K562 (cell line): ENCODE results near the gene RBBP5. TPM values are rescaled to one million over a fixed set of nuclear protein-coding genes. Genes with fewer than 3 reads are reported as not detected.

ENCODE experiments used
- ATAC-seq: fragments of 200-7000 bp; cut with Tn5 transposase; 3 replicates; pipeline ENCODE4 v1.9.1; 2020; ENCODE audit warnings: moderate library complexity
- BruUV-seq: library from RNA; stranded (reverse); fragments of 400-500 nt; replicated peaks from 2 replicates; lab custom pipeline; 2021; lab: Mats Ljungman, UMichigan
- CTCF ChIA-PET: fragments of 300-600 bp; formaldehyde crosslinking; extraction: SDS; loops from one replicate; lab custom pipeline; 2021; ENCODE audit warnings: low intra/inter-chr PET ratio; lab: Yijun Ruan, JAX
- POLR2A ChIA-PET: fragments of 300-600, 350-650 bp; sonication (Branson Sonifier 250); formaldehyde crosslinking; extraction: SDS; loops from one replicate; lab custom pipeline; 2021; ENCODE audit warnings: antibody characterized with exemption, inconsistent platforms; lab: Yijun Ruan, JAX
- DNase-seq, 4 experiments: peaks; one replicate each; pipeline versions ENCODE4 v3.0.0 to v3.0.0-alpha.2; 2011 to 2018; ENCODE audit warnings: low spot score in 3 of 4, mixed read lengths in 3 of 4; ENCODE audit errors: extremely low read depth in 1 of 4
- FAIRE-seq: peaks from 2 replicates; lab custom pipeline; 2011; peaks lifted over from hg19 to GRCh38; lab: Jason Lieb, UNC
- H2AFZ ChIP-seq: 2 replicates; pipeline ENCODE4 v1.6.0; 2011; ENCODE audit warnings: low read depth, low read length, control low read depth, inconsistent platforms
- H3K27ac ChIP-seq: fragments of 200-600 bp; 3 replicates; pipeline ENCODE4 v1.8.0; 2011; ENCODE audit warnings: low read depth, mild to moderate bottlenecking, control low read depth, inconsistent platforms, low read length, moderate library complexity, mixed read lengths; ENCODE audit errors: extremely low read depth
- H3K27me3 ChIP-seq, 2 experiments: fragments of 300-600 bp in 1 of 2; 2 replicates in 1 of 2; 3 replicates in 1 of 2; pipeline versions ENCODE4 v1.6.0 to v1.8.0; 2011; ENCODE audit warnings: inconsistent platforms in 2 of 2, low read length in 2 of 2, mild to moderate bottlenecking in 1 of 2, mixed read lengths in 1 of 2, moderate library complexity in 1 of 2; ENCODE audit not compliant: control insufficient read depth in 2 of 2, insufficient read depth in 2 of 2
- H3K36me3 ChIP-seq: fragments of 300-600 bp; 3 replicates; pipeline ENCODE4 v1.8.0; 2011; ENCODE audit warnings: mild to moderate bottlenecking, low read length, inconsistent platforms; ENCODE audit not compliant: control insufficient read depth, insufficient read depth
- H3K4me1 ChIP-seq, 2 experiments: fragments of 200-600 bp in 1 of 2; replicated peaks in 1 of 2; 2 replicates in 1 of 2; 3 replicates in 1 of 2; pipeline versions ENCODE4 v1.5.1 to v1.8.0; 2011; ENCODE audit warnings: inconsistent platforms in 2 of 2, low read length in 2 of 2, mild to moderate bottlenecking in 1 of 2, mixed read lengths in 1 of 2, moderate library complexity in 1 of 2; ENCODE audit not compliant: control insufficient read depth in 2 of 2, insufficient read depth in 2 of 2
- H3K4me2 ChIP-seq: 2 replicates; pipeline ENCODE4 v1.6.1; 2011; ENCODE audit warnings: low read length, control low read depth, inconsistent platforms, mixed read lengths; ENCODE audit not compliant: insufficient read depth
- H3K4me3 ChIP-seq: fragments of 200-600 bp; sonication (generic), shearing (Covaris generic); 2 replicates; pipeline ENCODE4 v1.5.1; 2016; ENCODE audit warnings: control low read depth, inconsistent platforms
- H3K79me2 ChIP-seq: fragments of 200-600 bp; 3 replicates; pipeline ENCODE4 v1.8.0; 2011; ENCODE audit warnings: low read length, inconsistent platforms; ENCODE audit not compliant: control insufficient read depth, insufficient read depth
- H3K9ac ChIP-seq, 2 experiments: 2 replicates each; pipeline versions ENCODE4 v1.6.0 to v1.6.1; 2011; ENCODE audit warnings: low read depth in 2 of 2, low read length in 2 of 2, control low read depth in 1 of 2, inconsistent platforms in 1 of 2, mild to moderate bottlenecking in 1 of 2, mixed read lengths in 1 of 2; ENCODE audit not compliant: insufficient read depth in 1 of 2
- H3K9me1 ChIP-seq: one replicate; pipeline ENCODE4 v1.6.0; 2011; ENCODE audit warnings: inconsistent platforms, mild to moderate bottlenecking, low read length, moderate library complexity; ENCODE audit not compliant: control insufficient read depth, insufficient read depth
- H3K9me3 ChIP-seq: replicated peaks from 2 replicates; pipeline ENCODE4 v1.5.1; 2011; ENCODE audit warnings: low read depth, low read length, inconsistent platforms; ENCODE audit not compliant: control insufficient read depth, insufficient read depth
- H4K20me1 ChIP-seq: replicated peaks from 2 replicates; pipeline ENCODE4 v1.6.1; 2011; ENCODE audit warnings: low read length, inconsistent platforms, mixed read lengths; ENCODE audit not compliant: control insufficient read depth, insufficient read depth
- ELF2 ChIP-seq: fragments of 250-450 bp; sonication (Bioruptor Pico); IDR thresholded peaks from 2 replicates; pipeline ENCODE4 v1.5.0; 2021; ENCODE audit warnings: mild to moderate bottlenecking
- GABPB1 ChIP-seq: sonication (generic); formaldehyde crosslinking; IDR thresholded peaks from 2 replicates; pipeline ENCODE4 v1.8.0; 2022; ENCODE audit warnings: mild to moderate bottlenecking, missing genetic modification reagents
- HDAC1 ChIP-seq, 2 experiments: fragments of 450-650 bp; IDR thresholded peaks; 2 replicates each; pipeline ENCODE4 v1.6.1; 2016 to 2017; ENCODE audit warnings: inconsistent platforms in 1 of 2, mild to moderate bottlenecking in 1 of 2, moderate library complexity in 1 of 2
- MCM5 ChIP-seq: fragments of 450-650 bp; IDR thresholded peaks from 2 replicates; pipeline ENCODE4 v1.6.1; 2016; ENCODE audit warnings: low read depth
- SRF ChIP-seq, 2 experiments: fragments of 250-450, 450-650 bp in 1 of 2; sonication (Bioruptor Pico) in 1 of 2; sonication (generic) in 1 of 2; formaldehyde crosslinking; IDR thresholded peaks; 2 replicates each; pipeline versions ENCODE4 v1.5.0 to v1.5.1; 2020 to 2022; ENCODE audit warnings: mild to moderate bottlenecking in 1 of 2, missing genetic modification reagents in 1 of 2
- SRSF7 ChIP-seq: fragments of 200-400 bp; formaldehyde crosslinking; optimal IDR thresholded peaks from 2 replicates; pipeline ENCODE3; 2017; ENCODE audit warnings: mild to moderate bottlenecking, low read depth, low read length
- TCFL5 ChIP-seq: fragments of 250-450 bp; sonication (Bioruptor Pico); conservative IDR thresholded peaks from 2 replicates; pipeline ENCODE4 v1.6.1; 2021; ENCODE audit warnings: mild to moderate bottlenecking, moderate library complexity, matching md5 sums
- ZKSCAN3 ChIP-seq: fragments of 250-450 bp; sonication (Bioruptor Pico); IDR thresholded peaks from 2 replicates; pipeline ENCODE4 v1.4.0; 2020
- ZNF134 ChIP-seq: fragments of 250-450 bp; sonication (Bioruptor Pico); conservative IDR thresholded peaks from 2 replicates; pipeline ENCODE4 v1.4.0; 2020
- ZNF263 ChIP-seq: sonication (generic); formaldehyde crosslinking; IDR thresholded peaks from 2 replicates; pipeline ENCODE4 v1.8.0; 2022; ENCODE audit warnings: mild to moderate bottlenecking, missing genetic modification reagents, borderline replicate concordance
- WGBS: fragments of 100-300 bp; shearing (Covaris generic); methylation state at CpG from one replicate; pipeline ENCODE4 v1.1.6; 2016; ENCODE audit warnings: low coverage, mixed read lengths; ENCODE audit not compliant: insufficient coverage; ENCODE audit errors: missing lambda C conversion rate; 5-methylcytosine and 5-hydroxymethylcytosine counted together
- in situ Hi-C: fragments of 300-500 bp; cut with MboI; formaldehyde crosslinking; loops from 4 replicates; pipeline ENCODE4 v1.15.0; 2018; ENCODE audit warnings: inconsistent platforms, mixed read lengths
- intact Hi-C: fragments of 100-400 bp; cut with micrococcal nuclease; formaldehyde crosslinking; loops from 2 replicates; pipeline ENCODE4 v1.14.2; 2022
- polyA plus RNA-seq, 8 experiments: library from polyadenylated mRNA; depleted of rRNA in 4 of 8; stranded (reverse) in 5 of 8; unstranded in 3 of 8; fragments of >200 nt; fragmentation: Nextera tagmentation in 2 of 8; fragmentation: Illumina TruSeq in 1 of 8; extraction: Ambion mirVana in 2 of 8; extraction: Trizol in 1 of 8; gene quantifications; 2 replicates each; pipeline versions ENCODE4 v1.2.1 to v1.2.3, GENCODE V29; 2011 to 2014; ENCODE audit warnings: inconsistent platforms in 1 of 8, missing spikeins in 1 of 8
- total RNA-seq, 7 experiments: library from RNA; depleted of rRNA in 6 of 7; stranded (reverse); fragments of >200 nt in 6 of 7; fragmentation: Illumina TruSeq in 2 of 7; extraction: Trizol in 2 of 7; gene quantifications; 2 replicates each; pipeline versions ENCODE4 v1.2.1 to v1.2.3, GENCODE V29; 2011 to 2021; ENCODE audit warnings: low replicate concordance in 1 of 7
- TF ChIP-seq, protein P1 (sequence below): fragments of 250-450 bp; sonication (Bioruptor Pico); IDR thresholded peaks from 2 replicates; pipeline ENCODE4 v1.8.0; 2021; ENCODE audit warnings: moderate library complexity, mild to moderate bottlenecking, inconsistent platforms
- TF ChIP-seq, protein P2 (sequence below): fragments of 200-600 bp; sonication (generic); IDR thresholded peaks from one replicate; pipeline ENCODE4 v1.6.1; 2012; ENCODE audit warnings: mild to moderate bottlenecking, low read depth, low read length, inconsistent platforms

Gene RBBP5
- total and polyA plus RNA-seq, 9 of the 15 experiments (the other 6 are each of a cell fraction or from before 2014, with no cell fraction given): 17.2 to 37.4 (median 28.4) TPM

DNA sequence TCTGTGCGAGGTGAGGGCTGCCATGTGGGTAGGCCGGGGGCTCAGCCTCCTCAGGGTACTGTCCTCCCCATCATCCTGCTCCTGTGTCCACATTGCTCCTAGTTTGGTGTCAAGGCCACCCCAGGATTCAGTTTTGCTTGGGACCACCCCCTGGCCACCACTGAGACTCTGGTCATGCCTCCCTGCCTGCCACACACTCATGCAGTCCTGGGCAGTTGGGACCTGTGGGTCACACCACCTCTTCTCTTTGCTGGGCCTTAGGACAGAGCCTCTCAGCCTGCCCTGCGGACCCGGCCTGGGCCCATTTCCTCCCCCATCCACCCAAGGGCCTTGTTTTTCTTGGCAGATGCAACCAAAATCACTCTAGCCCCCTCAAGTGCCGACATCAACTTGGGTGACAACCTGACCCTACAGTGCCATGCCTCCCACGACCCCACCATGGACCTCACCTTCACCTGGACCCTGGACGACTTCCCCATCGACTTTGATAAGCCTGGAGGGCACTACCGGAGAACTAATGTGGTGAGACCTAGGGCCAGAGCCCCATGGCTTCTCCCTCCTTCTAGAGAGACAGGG lies 56.9 kb downstream of the RBBP5 start:
- in situ Hi-C loops (loop anchor here (5.0 kb wide), 1 partner anchor 88 kb away; no protein-coding TSS in a partner anchor), intact Hi-C loops (loop anchor here (10.0 kb wide), 1 partner anchor 260 kb away; no protein-coding TSS in a partner anchor)
- no peak for TF ChIP-seq ZNF263 (CRISPR knock-in tag)
- TF ChIP-seq GABPB1 (CRISPR knock-in tag): no peak
- TF ChIP-seq ZNF134 (CRISPR knock-in tag): no peak
- no peak for TF ChIP-seq ELF2 (CRISPR knock-in tag)
- TF ChIP-seq MCM5: no peak
- TF ChIP-seq, protein P1, sequence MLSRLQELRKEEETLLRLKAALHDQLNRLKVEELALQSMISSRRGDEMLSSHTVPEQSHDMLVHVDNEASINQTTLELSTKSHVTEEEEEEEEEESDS (CRISPR knock-in tag): no peak
- TF ChIP-seq HDAC1 (IDR thresholded peaks at IDR 0.05): no peak
- no peak for TF ChIP-seq SRF (CRISPR knock-in tag; IDR thresholded peaks at IDR 0.05)
- TF ChIP-seq, protein P2, sequence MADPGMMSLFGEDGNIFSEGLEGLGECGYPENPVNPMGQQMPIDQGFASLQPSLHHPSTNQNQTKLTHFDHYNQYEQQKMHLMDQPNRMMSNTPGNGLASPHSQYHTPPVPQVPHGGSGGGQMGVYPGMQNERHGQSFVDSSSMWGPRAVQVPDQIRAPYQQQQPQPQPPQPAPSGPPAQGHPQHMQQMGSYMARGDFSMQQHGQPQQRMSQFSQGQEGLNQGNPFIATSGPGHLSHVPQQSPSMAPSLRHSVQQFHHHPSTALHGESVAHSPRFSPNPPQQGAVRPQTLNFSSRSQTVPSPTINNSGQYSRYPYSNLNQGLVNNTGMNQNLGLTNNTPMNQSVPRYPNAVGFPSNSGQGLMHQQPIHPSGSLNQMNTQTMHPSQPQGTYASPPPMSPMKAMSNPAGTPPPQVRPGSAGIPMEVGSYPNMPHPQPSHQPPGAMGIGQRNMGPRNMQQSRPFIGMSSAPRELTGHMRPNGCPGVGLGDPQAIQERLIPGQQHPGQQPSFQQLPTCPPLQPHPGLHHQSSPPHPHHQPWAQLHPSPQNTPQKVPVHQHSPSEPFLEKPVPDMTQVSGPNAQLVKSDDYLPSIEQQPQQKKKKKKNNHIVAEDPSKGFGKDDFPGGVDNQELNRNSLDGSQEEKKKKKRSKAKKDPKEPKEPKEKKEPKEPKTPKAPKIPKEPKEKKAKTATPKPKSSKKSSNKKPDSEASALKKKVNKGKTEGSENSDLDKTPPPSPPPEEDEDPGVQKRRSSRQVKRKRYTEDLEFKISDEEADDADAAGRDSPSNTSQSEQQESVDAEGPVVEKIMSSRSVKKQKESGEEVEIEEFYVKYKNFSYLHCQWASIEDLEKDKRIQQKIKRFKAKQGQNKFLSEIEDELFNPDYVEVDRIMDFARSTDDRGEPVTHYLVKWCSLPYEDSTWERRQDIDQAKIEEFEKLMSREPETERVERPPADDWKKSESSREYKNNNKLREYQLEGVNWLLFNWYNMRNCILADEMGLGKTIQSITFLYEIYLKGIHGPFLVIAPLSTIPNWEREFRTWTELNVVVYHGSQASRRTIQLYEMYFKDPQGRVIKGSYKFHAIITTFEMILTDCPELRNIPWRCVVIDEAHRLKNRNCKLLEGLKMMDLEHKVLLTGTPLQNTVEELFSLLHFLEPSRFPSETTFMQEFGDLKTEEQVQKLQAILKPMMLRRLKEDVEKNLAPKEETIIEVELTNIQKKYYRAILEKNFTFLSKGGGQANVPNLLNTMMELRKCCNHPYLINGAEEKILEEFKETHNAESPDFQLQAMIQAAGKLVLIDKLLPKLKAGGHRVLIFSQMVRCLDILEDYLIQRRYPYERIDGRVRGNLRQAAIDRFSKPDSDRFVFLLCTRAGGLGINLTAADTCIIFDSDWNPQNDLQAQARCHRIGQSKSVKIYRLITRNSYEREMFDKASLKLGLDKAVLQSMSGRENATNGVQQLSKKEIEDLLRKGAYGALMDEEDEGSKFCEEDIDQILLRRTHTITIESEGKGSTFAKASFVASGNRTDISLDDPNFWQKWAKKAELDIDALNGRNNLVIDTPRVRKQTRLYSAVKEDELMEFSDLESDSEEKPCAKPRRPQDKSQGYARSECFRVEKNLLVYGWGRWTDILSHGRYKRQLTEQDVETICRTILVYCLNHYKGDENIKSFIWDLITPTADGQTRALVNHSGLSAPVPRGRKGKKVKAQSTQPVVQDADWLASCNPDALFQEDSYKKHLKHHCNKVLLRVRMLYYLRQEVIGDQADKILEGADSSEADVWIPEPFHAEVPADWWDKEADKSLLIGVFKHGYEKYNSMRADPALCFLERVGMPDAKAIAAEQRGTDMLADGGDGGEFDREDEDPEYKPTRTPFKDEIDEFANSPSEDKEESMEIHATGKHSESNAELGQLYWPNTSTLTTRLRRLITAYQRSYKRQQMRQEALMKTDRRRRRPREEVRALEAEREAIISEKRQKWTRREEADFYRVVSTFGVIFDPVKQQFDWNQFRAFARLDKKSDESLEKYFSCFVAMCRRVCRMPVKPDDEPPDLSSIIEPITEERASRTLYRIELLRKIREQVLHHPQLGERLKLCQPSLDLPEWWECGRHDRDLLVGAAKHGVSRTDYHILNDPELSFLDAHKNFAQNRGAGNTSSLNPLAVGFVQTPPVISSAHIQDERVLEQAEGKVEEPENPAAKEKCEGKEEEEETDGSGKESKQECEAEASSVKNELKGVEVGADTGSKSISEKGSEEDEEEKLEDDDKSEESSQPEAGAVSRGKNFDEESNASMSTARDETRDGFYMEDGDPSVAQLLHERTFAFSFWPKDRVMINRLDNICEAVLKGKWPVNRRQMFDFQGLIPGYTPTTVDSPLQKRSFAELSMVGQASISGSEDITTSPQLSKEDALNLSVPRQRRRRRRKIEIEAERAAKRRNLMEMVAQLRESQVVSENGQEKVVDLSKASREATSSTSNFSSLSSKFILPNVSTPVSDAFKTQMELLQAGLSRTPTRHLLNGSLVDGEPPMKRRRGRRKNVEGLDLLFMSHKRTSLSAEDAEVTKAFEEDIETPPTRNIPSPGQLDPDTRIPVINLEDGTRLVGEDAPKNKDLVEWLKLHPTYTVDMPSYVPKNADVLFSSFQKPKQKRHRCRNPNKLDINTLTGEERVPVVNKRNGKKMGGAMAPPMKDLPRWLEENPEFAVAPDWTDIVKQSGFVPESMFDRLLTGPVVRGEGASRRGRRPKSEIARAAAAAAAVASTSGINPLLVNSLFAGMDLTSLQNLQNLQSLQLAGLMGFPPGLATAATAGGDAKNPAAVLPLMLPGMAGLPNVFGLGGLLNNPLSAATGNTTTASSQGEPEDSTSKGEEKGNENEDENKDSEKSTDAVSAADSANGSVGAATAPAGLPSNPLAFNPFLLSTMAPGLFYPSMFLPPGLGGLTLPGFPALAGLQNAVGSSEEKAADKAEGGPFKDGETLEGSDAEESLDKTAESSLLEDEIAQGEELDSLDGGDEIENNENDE: no peak
- TF ChIP-seq TCFL5 (CRISPR knock-in tag): no peak
- TF ChIP-seq ZKSCAN3 (CRISPR knock-in tag): no peak
- no peak for TF ChIP-seq SRSF7
- H3K9ac ChIP-seq: no peak overlapping the region
- peaks cover 8% of the 10 kb centered on the region for H4K20me1 ChIP-seq
- no peak overlapping the region for H3K4me3 ChIP-seq
- H3K27ac ChIP-seq: no peak overlapping the region
- ATAC-seq (no peak), FAIRE-seq (no peak), DNase-seq (no peak)
- peaks cover 0 to 28% of the 10 kb centered on the region in 2 experiments; a peak in 3 of 5 replicates for H3K4me1 ChIP-seq
- H3K36me3 ChIP-seq: no peaks in the 10 kb centered on the region
- H3K79me2 ChIP-seq: no peaks in the 10 kb centered on the region
- ChIA-PET POLR2A (no interaction called here), CTCF (no interaction called here)
- H3K9me1 ChIP-seq: no peaks in the 10 kb centered on the region
- H3K4me2 ChIP-seq: no peak overlapping the region
- H3K9me3 ChIP-seq: no peaks in the 10 kb centered on the region
- no TSS peak for BruUV-seq
- WGBS: 3% methylated on average over 7 of the region's 9 CpGs
- H3K27me3 ChIP-seq: peaks cover 38 to 71% of the 10 kb centered on the region in 2 experiments
- H2AFZ ChIP-seq: no peak overlapping the region
